Endothelial cell of umbilical vein (primary cell): ENCODE measurements around the gene SYNJ1. TPM values are rescaled to one million over a fixed set of nuclear protein-coding genes. Genes with fewer than 3 reads are reported as not detected.

Source experiments
- BruUV-seq: library from RNA; stranded (reverse); fragments of 400-500 nt; replicated peaks from 2 replicates; lab custom pipeline; 2021; lab: Mats Ljungman, UMichigan
- CTCF ChIA-PET: fragments of 300-600, 350-600 bp; sonication (Branson Sonifier 250); formaldehyde crosslinking; loops from one replicate; lab custom pipeline; 2021; ENCODE audit warnings: antibody characterized with exemption, inconsistent platforms; lab: Charles Lee
- POLR2A ChIA-PET: fragments of 300-600, 350-600 bp; sonication (Branson Sonifier 250); formaldehyde crosslinking; loops from one replicate; lab custom pipeline; 2021; ENCODE audit warnings: antibody characterized with exemption, inconsistent platforms; lab: Charles Lee
- DNase-seq: peaks from one replicate; pipeline ENCODE4 v3.0.0-alpha.2; 2011; ENCODE audit warnings: low read depth, low spot score
- FAIRE-seq: peaks from 2 replicates; lab custom pipeline; 2011; peaks lifted over from hg19 to GRCh38; lab: Jason Lieb, UNC
- H2AFZ ChIP-seq: 2 replicates; pipeline ENCODE4 v1.6.0; 2012; ENCODE audit warnings: low read depth, low read length, control low read depth, inconsistent platforms
- H3K27ac ChIP-seq: 2 replicates; pipeline ENCODE4 v1.5.1; 2011; ENCODE audit warnings: low read depth, mild to moderate bottlenecking, control low read depth, low read length, moderate library complexity; ENCODE audit not compliant: insufficient read depth
- H3K27me3 ChIP-seq, 2 experiments: 2 replicates each; pipeline versions ENCODE4 v1.6.0 to v1.6.1; 2011; ENCODE audit warnings: low read length in 2 of 2, mixed read lengths in 1 of 2; ENCODE audit not compliant: control insufficient read depth in 2 of 2, insufficient read depth in 2 of 2
- H3K36me3 ChIP-seq, 2 experiments: 2 replicates in 1 of 2; 3 replicates in 1 of 2; pipeline ENCODE4 v1.5.1; 2011; ENCODE audit warnings: low read length in 2 of 2, mild to moderate bottlenecking in 1 of 2, moderate library complexity in 1 of 2; ENCODE audit not compliant: control insufficient read depth in 2 of 2, insufficient read depth in 2 of 2; ENCODE audit errors: extremely low read depth in 1 of 2
- H3K4me1 ChIP-seq: 3 replicates; pipeline ENCODE4 v1.5.1; 2011; ENCODE audit warnings: mild to moderate bottlenecking, low read length; ENCODE audit not compliant: control insufficient read depth, insufficient read depth; ENCODE audit errors: extremely low read depth
- H3K4me2 ChIP-seq: 2 replicates; pipeline ENCODE4 v1.6.1; 2011; ENCODE audit warnings: low read length, control low read depth, mixed read lengths; ENCODE audit not compliant: insufficient read depth
- H3K4me3 ChIP-seq, 3 experiments: fragments of 200-600 bp in 1 of 3; sonication (generic), shearing (Covaris generic) in 1 of 3; replicated peaks in 1 of 3; 2 replicates each; pipeline ENCODE4 v1.5.1; 2011 to 2016; ENCODE audit warnings: control low read depth in 3 of 3, low read length in 3 of 3, mild to moderate bottlenecking in 2 of 3, inconsistent platforms in 1 of 3, low read depth in 1 of 3, moderate library complexity in 1 of 3; ENCODE audit not compliant: insufficient read depth in 1 of 3
- H3K79me2 ChIP-seq: 2 replicates; pipeline ENCODE4 v1.6.0; 2012; ENCODE audit warnings: low read length, inconsistent platforms; ENCODE audit not compliant: control insufficient read depth, insufficient read depth
- H3K9ac ChIP-seq: replicated peaks from 2 replicates; pipeline ENCODE3; 2011; ENCODE audit warnings: low read length, control low read depth; ENCODE audit not compliant: insufficient read depth; ENCODE audit errors: extremely low read depth
- H3K9me1 ChIP-seq: replicated peaks from 3 replicates; pipeline ENCODE4 v1.6.0; 2011; ENCODE audit warnings: mild to moderate bottlenecking, low read length; ENCODE audit not compliant: control insufficient read depth, insufficient read depth; ENCODE audit errors: extremely low read depth
- H3K9me3 ChIP-seq: replicated peaks from 2 replicates; pipeline ENCODE4 v1.5.1; 2012; ENCODE audit warnings: low read length, inconsistent platforms; ENCODE audit not compliant: control insufficient read depth, insufficient read depth
- H4K20me1 ChIP-seq: replicated peaks from 2 replicates; pipeline ENCODE3; 2011; ENCODE audit warnings: mild to moderate bottlenecking, low read length; ENCODE audit not compliant: control insufficient read depth, insufficient read depth; ENCODE audit errors: extremely low read depth
- CTCF ChIP-seq, 2 donors: IDR thresholded peaks; 1 replicate in 1 of 2; 2 replicates in 1 of 2; pipeline ENCODE4 v1.5.1; 2011; ENCODE audit warnings: low read length in 2 of 2, mild to moderate bottlenecking in 2 of 2, moderate library complexity in 2 of 2, control low read depth in 1 of 2, inconsistent platforms in 1 of 2, low read depth in 1 of 2; ENCODE audit not compliant: insufficient read depth in 1 of 2; ENCODE audit errors: extremely low read depth in 1 of 2
- EZH2 ChIP-seq: IDR thresholded peaks from 2 replicates; pipeline ENCODE4 v1.6.1; 2012; ENCODE audit warnings: borderline replicate concordance, low read depth, mild to moderate bottlenecking, moderate library complexity, low read length, inconsistent platforms; ENCODE audit not compliant: severe bottlenecking
- FOS ChIP-seq: IDR thresholded peaks from 2 replicates; pipeline ENCODE4 v1.6.1; 2011; ENCODE audit warnings: mild to moderate bottlenecking, low read length, moderate library complexity, borderline replicate concordance; ENCODE audit not compliant: insufficient read depth
- GATA2 ChIP-seq: IDR thresholded peaks from 2 replicates; pipeline ENCODE4 v1.7.0; 2011; ENCODE audit warnings: low read depth, mild to moderate bottlenecking, moderate library complexity, mixed read lengths, low read length; ENCODE audit not compliant: insufficient read length, insufficient read depth
- JUN ChIP-seq: IDR thresholded peaks from 2 replicates; pipeline ENCODE4 v1.6.1; 2011; ENCODE audit warnings: borderline replicate concordance, low read depth; ENCODE audit not compliant: insufficient read length, insufficient read depth
- MAX ChIP-seq: IDR thresholded peaks from 2 replicates; pipeline ENCODE4 v1.6.1; 2011; ENCODE audit not compliant: insufficient read depth, insufficient read length
- MYC ChIP-seq: IDR thresholded peaks from one replicate; pipeline ENCODE4 v1.6.1; 2011; ENCODE audit warnings: mild to moderate bottlenecking, low read depth, low read length
- POLR2A ChIP-seq: IDR thresholded peaks from 2 replicates; pipeline ENCODE4 v1.6.1; 2012; ENCODE audit warnings: low read depth, mild to moderate bottlenecking, control low read depth, low read length
- POLR2AphosphoS5 ChIP-seq: IDR thresholded peaks from 2 replicates; pipeline ENCODE4 v1.6.1; 2012; ENCODE audit warnings: low read depth, mild to moderate bottlenecking, control low read depth, low read length, moderate library complexity; ENCODE audit not compliant: insufficient read depth
- dilution Hi-C: fragments of 300-500 bp; cut with MboI; formaldehyde crosslinking; loops from one replicate; pipeline ENCODE4 v1.15.0; 2019; ENCODE audit warnings: low sequenced_read_pairs; ENCODE audit not compliant: extremely low pct_ligation_motif_present
- intact Hi-C: fragments of 100-400 bp; cut with micrococcal nuclease; formaldehyde crosslinking; loops from one replicate; pipeline ENCODE4 v1.10.0; 2022
- polyA plus RNA-seq, 4 experiments: library from polyadenylated mRNA; depleted of rRNA in 3 of 4; stranded (reverse) in 3 of 4; unstranded in 1 of 4; fragments of >200 nt; gene quantifications; 2 replicates each; pipeline versions ENCODE4 v1.2.1 to v1.2.3, GENCODE V29; 2011 to 2012; ENCODE audit warnings: missing spikeins in 1 of 4
- total RNA-seq: library from RNA; stranded (reverse); gene quantifications from 2 replicates; pipeline ENCODE4 v1.2.3, GENCODE V29; 2021

Gene SYNJ1
- total and polyA plus RNA-seq, 2 donors (not counting 3 experiments of a cell fraction or from before 2014, with no cell fraction given): 5.9 to 17.0 TPM

GRCh38 chr21:32764186-32764585 is 36.4 kb upstream of the SYNJ1 start:
- no peak for FAIRE-seq
- peaks cover 51% of the 10 kb centered on the region for H3K79me2 ChIP-seq
- H3K36me3 ChIP-seq: peaks cover 18 to 21% of the 10 kb centered on the region in 2 experiments
- no peak overlapping the region for H3K27ac ChIP-seq
- H3K4me3 ChIP-seq: no peak overlapping the region
- no peaks in the 10 kb centered on the region for H3K9me1 ChIP-seq
- dilution Hi-C loops (no loop called here), intact Hi-C loops (no loop called here)
- H3K9ac ChIP-seq: no peak overlapping the region
- H3K4me2 ChIP-seq: no peak overlapping the region
- BruUV-seq: no TSS peak
- no peak overlapping the region for H2AFZ ChIP-seq
- DNase-seq: no peak
- ChIA-PET POLR2A (no interaction called here), CTCF (no interaction called here)
- H4K20me1 ChIP-seq: peaks cover 7% of the 10 kb centered on the region
- H3K4me1 ChIP-seq: peaks cover 6% of the 10 kb centered on the region
- no peaks in the 10 kb centered on the region for H3K27me3 ChIP-seq
- H3K9me3 ChIP-seq: no peaks in the 10 kb centered on the region
- TF ChIP-seq FOS: no peak

GRCh38 chr21:32757804-32758203 is 30.0 kb upstream of the SYNJ1 start:
- Histone ChIP-seq H3K4me2 (no peak overlapping the region), H3K79me2 (peaks cover 13% of the 10 kb centered on the region), H3K4me3 (no peak overlapping the region), H3K9ac (no peak overlapping the region), H3K9me3 (no peaks in the 10 kb centered on the region), H3K4me1 (no peaks in the 10 kb centered on the region), H2AFZ (no peak overlapping the region), H3K27me3 (no peaks in the 10 kb centered on the region), H3K27ac (no peak overlapping the region), H4K20me1 (peaks cover 7% of the 10 kb centered on the region), H3K9me1 (no peaks in the 10 kb centered on the region), H3K36me3 (peaks cover 18 to 33% of the 10 kb centered on the region in 2 experiments)
- TF ChIP-seq MYC: no peak
- TF ChIP-seq FOS: no peak
- TF ChIP-seq CTCF (IDR thresholded peaks at IDR 0.05; ENCODE audit: extremely low read depth in 1 of 2, insufficient read depth in 1 of 2, low read depth in 1 of 2, low read length in 2 of 2): no peak
- no peak for TF ChIP-seq JUN
- no peak for TF ChIP-seq EZH2
- no peak for TF ChIP-seq GATA2
- TF ChIP-seq MAX: no peak
- TF ChIP-seq POLR2A: no peak
- TF ChIP-seq POLR2AphosphoS5: no peak
- intact Hi-C loops (no loop called here), dilution Hi-C loops (no loop called here)
- ChIA-PET POLR2A (no interaction called here), CTCF (interaction anchor here (0.7 to 2.8 kb wide), 5 partner anchors 10 to 111 kb away, joined by 3 to 13 read pairs (median 4); partner anchors contain the start of gene PAXBP1)
- DNase-seq (no peak), FAIRE-seq (no peak)
- BruUV-seq: no TSS peak
